Measurements from ENCODE around the gene RNF169. TPM values are rescaled to one million over a fixed set of nuclear protein-coding genes. Genes with fewer than 3 reads are reported as not detected.

The RNF169 gene
- total RNA-seq, 2 donors from 2014 or later, result 12.4 to 13.2 TPM

GRCh38 chr11:74845978-74846517, 97.4 kb downstream of the RNF169 start:
- no peak for DNase-seq
- intact Hi-C loops (cut with DNase I), result no loop called here
- H3K4me1 ChIP-seq, result no peaks in the 10 kb centered on the region
- no peaks in the 10 kb centered on the region for H3K27me3 ChIP-seq
- H3K27ac ChIP-seq, result no peak overlapping the region
- no peaks in the 10 kb centered on the region for H3K36me3 ChIP-seq
- no peaks in the 10 kb centered on the region for H3K9me3 ChIP-seq
- no peak overlapping the region for H3K4me3 ChIP-seq
- TF ChIP-seq CTCF (IDR thresholded peaks at IDR 0.05), result no peak
- H3K9ac ChIP-seq (ENCODE audit: low read depth in 2 of 2, low read length in 2 of 2), result no peak overlapping the region

GRCh38 chr11:74846770-74847169, 98.1 kb downstream of the RNF169 start:
- TF ChIP-seq CTCF (IDR thresholded peaks at IDR 0.05), result no peak
- intact Hi-C loops (cut with DNase I), result no loop called here
- H3K4me1 ChIP-seq, result no peaks in the 10 kb centered on the region

GRCh38 chr11:74847395-74847794, 98.7 kb downstream of the RNF169 start:
- DNase-seq, result no peak
- intact Hi-C loops (cut with DNase I), result no loop called here
- no peak overlapping the region for H3K27ac ChIP-seq
- no peak for TF ChIP-seq CTCF (IDR thresholded peaks at IDR 0.05)
- H3K36me3 ChIP-seq, result no peaks in the 10 kb centered on the region
- H3K27me3 ChIP-seq, result no peaks in the 10 kb centered on the region
- no peaks in the 10 kb centered on the region for H3K9me3 ChIP-seq
- no peak overlapping the region for H3K9ac ChIP-seq (ENCODE audit: low read depth in 2 of 2, low read length in 2 of 2)
- no peaks in the 10 kb centered on the region for H3K4me1 ChIP-seq
- H3K4me3 ChIP-seq, result no peak overlapping the region

More at GRCh38 chr11:74846770-74847169, 98.1 kb downstream of the RNF169 start:
- H3K4me3 ChIP-seq, result no peak overlapping the region
- no peaks in the 10 kb centered on the region for H3K27me3 ChIP-seq
- no peak overlapping the region for H3K27ac ChIP-seq
- no peak overlapping the region for H3K9ac ChIP-seq (ENCODE audit: low read depth in 2 of 2, low read length in 2 of 2)
- H3K36me3 ChIP-seq, result no peaks in the 10 kb centered on the region
- DNase-seq, result no peak
- H3K9me3 ChIP-seq, result no peaks in the 10 kb centered on the region

DNA sequence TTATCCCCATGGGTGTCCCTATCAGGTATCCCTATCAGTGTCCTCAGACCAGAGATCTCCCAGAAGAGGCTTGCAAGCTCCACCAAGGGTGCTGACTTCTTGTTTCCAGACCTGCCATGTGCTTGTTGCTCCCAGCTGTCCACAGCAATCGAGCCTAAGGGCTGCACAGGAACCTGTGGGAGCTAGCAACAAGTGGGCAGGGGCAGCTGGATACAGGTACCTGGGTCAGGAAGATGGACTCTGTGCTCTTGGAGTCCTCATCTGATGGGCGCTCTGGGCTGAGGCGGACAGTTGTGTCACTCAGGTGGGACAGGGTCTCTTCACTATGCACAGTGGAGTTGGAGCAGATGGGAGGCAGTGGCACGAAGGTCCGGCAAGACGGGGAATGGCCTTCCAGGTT, 99.2 kb downstream of the RNF169 start:
- Histone ChIP-seq H3K4me1 (no peaks in the 10 kb centered on the region), H3K9ac (ENCODE audit: low read depth in 2 of 2, low read length in 2 of 2) (no peak overlapping the region), H3K4me3 (no peak overlapping the region), H3K27ac (no peak overlapping the region), H3K36me3 (no peaks in the 10 kb centered on the region), H3K9me3 (no peaks in the 10 kb centered on the region), H3K27me3 (no peaks in the 10 kb centered on the region)
- intact Hi-C loops (cut with DNase I), result no loop called here
- TF ChIP-seq CTCF (IDR thresholded peaks at IDR 0.05), result no peak
- no peak for DNase-seq

- no peaks in the 10 kb centered on the region for H3K4me1 ChIP-seq
- intact Hi-C loops (cut with DNase I), result no loop called here
- H3K9ac ChIP-seq (ENCODE audit: low read depth in 2 of 2, low read length in 2 of 2), result no peak overlapping the region
- no peak overlapping the region for H3K27ac ChIP-seq
- H3K4me3 ChIP-seq, result no peak overlapping the region
- H3K36me3 ChIP-seq, result no peaks in the 10 kb centered on the region
- TF ChIP-seq CTCF (IDR thresholded peaks at IDR 0.05), result no peak
- no peak for DNase-seq
- no peaks in the 10 kb centered on the region for H3K9me3 ChIP-seq
- no peaks in the 10 kb centered on the region for H3K27me3 ChIP-seq
Observed at GRCh38 chr11:74849525-74850391, 101.1 kb downstream of the RNF169 start.
